Transverse colon (tissue), 1 donor: ENCODE measurements around the gene MVD.

Source experiments
- EP300 ChIP-seq: sonication (generic); formaldehyde crosslinking; IDR thresholded peaks from one replicate; pipeline ENCODE4 v1.6.1; 2017; ENCODE audit warnings: antibody characterized with exemption, low read depth
- POLR2A ChIP-seq: fragments of 450-650 bp; IDR thresholded peaks from one replicate; pipeline ENCODE4 v1.6.1; 2016; ENCODE audit warnings: antibody characterized with exemption, mild to moderate bottlenecking, moderate library complexity

DNA sequence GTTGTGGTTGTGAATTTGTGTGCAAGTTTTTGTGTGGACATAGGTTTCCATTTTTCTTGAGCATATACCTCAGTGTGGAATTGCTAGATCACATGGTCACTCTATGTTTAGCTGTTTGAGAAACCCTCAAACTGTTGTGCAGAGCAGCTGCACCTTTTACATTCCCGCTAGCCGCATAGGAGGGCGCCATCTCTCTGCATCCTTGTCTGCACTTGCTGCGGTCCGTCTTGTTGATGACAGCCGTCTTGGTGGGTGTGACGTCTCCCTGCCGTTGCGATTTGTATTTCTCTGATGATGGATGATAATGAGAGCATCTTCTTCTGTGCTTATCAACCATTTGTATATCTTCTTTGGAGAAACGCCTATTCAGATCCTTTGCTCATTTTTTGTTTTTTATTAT is 49.6 kb downstream of the MVD start:
- no peak for TF ChIP-seq EP300
- TF ChIP-seq POLR2A = no peak
